Mucosa of descending colon (tissue), 3 donors: ENCODE data around the gene MAP3K9. TPM values are rescaled to one million over a fixed set of nuclear protein-coding genes. Genes with fewer than 3 reads are reported as not detected.

Experiments
- total RNA-seq, 3 donors: library from RNA; stranded (reverse); fragmentation: NEBNext Ultra II Directional in 2 of 3; extraction: Animal tissue kit (Norgen Biotek cat#: 25700) in 2 of 3; gene quantifications; one replicate each; pipeline versions ENCODE4 v1.2.1 to v1.2.4, GENCODE V29; 2021 to 2023
- donor health status: DM: no; HTN: no; CAD: no; lungs with moderate emphysema.
- donor health status: DM: no; HTN: no; CAD: no.
- donor health status: DM: no; HTN: yes; CAD: no.

Gene MAP3K9
- total RNA-seq, 3 donors from 2014 or later: 5.7 to 9.3 (median 8.8) TPM

Other genes with a start within 250 kb of the MAP3K9 start
- 10 to 100 TPM; 24.4 to 30.9 (median 27.6) TPM for gene MED6, start 208.9 kb downstream of the MAP3K9 start, total RNA-seq
- gene TTC9, start 167.6 kb downstream of the MAP3K9 start, total RNA-seq: under 1 TPM; 0.20 to 0.63 (median 0.54) TPM
- gene PCNX1, start 97.9 kb upstream of the MAP3K9 start, total RNA-seq: 10 to 100 TPM; 27.5 to 49.4 (median 33.5) TPM